H54 (cell line): ENCODE results near the gene ALS2CL.
A peak's percentile ranks its signal among the peaks of the same experiment; 100 is the strongest.

Experiments used
- DNase-seq: peaks from one replicate; pipeline ENCODE4 v3.0.0; 2011; ENCODE audit warnings: low spot score, mixed read lengths; ENCODE audit not compliant: insufficient read length
- FAIRE-seq: peaks from 3 replicates; lab custom pipeline; 2011; peaks lifted over from hg19 to GRCh38; lab: Jason Lieb, UNC
- POLR2A ChIP-seq: IDR thresholded peaks from 2 replicates; pipeline ENCODE4 v1.6.1; 2011; ENCODE audit warnings: low read depth, mild to moderate bottlenecking, low read length

The ALS2CL gene

DNA sequence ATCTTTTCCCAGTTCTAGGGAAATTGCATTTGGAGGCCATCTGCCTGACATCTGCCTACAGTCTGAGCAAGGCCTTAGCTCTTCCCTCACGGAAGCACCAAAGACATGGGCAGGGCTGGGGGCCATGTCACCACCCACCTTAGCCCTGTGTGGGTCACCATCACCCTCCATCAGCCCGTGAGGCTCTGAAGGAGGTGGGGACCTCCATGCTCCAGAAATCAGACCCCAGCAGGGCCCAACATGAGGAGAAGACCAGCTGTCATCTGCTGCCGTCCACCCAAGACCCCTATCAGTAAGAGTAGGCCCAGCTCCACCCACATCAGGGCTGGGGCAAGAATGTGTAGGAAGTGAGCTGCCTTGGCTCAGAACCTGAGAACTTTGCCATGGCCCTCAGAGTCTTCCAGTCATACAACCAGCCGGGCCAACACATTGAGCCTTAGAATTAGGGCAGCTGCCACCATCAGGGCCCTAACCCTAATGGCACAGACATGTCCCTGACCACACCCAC lies 9.6 kb upstream of the ALS2CL start:
- FAIRE-seq (no peak), DNase-seq (no peak)
- TF ChIP-seq POLR2A, result no peak

DNA sequence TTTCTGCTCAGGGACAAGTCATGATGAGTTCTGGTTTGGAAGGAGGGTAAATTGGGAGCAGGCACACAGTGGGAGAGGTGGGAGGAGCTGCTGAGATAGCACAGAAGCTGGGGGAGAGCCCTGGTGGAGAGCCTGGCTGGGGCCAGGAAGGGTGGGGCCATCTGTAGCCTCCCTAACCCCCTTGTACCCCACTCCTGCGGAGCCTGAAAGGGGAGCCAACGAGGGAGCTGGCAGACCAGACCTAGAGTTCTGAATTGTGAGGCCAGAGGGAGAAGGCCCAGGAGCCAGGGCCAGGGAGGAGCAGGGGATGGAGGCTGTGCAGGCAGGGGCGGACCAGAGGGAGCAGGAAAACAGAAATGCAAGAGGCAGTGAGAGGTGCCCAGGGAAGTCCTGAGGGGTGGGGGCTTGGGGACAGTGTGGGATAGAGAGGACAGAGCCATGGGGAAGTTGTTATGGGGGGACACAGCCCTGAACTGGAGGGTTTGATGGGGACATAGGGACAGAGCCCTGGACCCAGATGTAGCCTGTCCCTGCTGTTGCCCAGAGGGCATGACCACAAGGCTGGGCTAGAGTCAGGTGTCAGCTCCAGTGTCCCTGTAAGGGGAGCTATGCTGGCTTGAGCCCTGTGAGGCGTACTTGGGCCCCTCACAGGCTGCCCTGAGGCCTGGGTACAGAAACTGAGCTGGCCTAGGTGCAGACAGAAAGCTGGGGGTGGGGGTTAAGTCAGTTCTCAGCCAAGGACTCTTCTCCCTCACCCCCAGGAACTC lies 8.9 kb upstream of the ALS2CL start:
- no peak for TF ChIP-seq POLR2A
- DNase-seq (no peak), FAIRE-seq (no peak)

DNA sequence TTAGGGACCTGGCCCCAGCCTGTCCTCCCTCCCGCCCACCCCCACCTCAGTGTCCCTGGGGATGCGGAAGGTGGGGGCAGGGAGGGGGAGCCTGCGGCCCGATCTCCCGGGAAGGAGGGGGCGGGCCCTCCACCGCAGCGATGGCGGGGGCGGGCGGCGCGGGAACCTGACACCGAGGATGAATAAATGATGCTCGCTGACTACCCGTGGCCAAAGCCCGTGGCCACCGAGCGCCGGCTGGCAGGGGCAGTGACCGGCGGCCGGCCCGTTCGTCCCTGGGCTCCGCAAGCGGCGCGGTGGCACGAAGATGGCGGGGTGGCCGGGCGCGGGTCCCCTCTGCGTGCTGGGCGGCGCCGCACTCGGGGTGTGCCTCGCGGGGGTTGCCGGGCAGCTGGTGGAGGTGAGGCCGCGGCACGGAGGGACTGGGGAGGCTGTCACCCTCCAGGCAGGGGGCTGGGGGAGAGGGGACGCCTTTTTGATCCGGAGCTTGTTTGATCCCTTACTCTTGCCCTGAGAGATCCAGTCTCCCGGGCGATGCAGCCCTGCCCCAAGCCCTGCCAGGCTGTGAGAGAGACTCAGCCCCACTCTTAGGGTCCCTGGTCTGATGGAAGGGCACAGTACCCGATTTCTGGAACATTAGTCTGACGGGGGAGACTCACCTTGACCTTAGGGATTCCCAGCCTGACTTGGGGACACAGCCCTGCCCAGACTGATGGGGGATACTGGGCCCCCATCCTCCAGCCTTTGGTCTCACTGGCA lies 7.9 kb upstream of the ALS2CL start, which contains the start of gene TMIE:
TMIE (plus strand) TSS at position 212 of the 759 bp plus-strand sequence; CDS start at position 308, 96 bp downstream.
- DNase-seq (no peak), FAIRE-seq (no peak)
- TF ChIP-seq POLR2A, result no peak

DNA sequence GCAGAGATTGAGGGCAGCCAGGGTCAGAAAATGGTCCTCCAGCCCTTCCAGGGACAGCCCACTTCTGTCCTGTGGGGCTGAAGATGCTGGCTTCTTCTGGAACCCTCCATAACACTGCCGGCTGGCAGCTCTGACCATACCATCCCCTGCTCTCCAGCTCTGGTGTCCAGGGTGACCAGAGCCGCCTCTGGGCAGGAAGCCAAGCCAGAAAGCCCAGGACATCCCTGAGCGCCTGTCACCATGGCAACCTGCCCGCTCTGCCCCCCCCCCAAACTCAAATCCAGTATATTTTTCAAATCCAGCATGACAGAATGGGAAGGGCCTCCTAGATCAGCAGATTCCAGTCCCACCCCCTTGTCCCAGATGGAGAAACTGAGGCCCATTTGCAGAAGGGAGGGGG lies 7.3 kb upstream of the ALS2CL start:
- DNase-seq (no peak), FAIRE-seq (no peak)
- TF ChIP-seq POLR2A, result no peak

DNA sequence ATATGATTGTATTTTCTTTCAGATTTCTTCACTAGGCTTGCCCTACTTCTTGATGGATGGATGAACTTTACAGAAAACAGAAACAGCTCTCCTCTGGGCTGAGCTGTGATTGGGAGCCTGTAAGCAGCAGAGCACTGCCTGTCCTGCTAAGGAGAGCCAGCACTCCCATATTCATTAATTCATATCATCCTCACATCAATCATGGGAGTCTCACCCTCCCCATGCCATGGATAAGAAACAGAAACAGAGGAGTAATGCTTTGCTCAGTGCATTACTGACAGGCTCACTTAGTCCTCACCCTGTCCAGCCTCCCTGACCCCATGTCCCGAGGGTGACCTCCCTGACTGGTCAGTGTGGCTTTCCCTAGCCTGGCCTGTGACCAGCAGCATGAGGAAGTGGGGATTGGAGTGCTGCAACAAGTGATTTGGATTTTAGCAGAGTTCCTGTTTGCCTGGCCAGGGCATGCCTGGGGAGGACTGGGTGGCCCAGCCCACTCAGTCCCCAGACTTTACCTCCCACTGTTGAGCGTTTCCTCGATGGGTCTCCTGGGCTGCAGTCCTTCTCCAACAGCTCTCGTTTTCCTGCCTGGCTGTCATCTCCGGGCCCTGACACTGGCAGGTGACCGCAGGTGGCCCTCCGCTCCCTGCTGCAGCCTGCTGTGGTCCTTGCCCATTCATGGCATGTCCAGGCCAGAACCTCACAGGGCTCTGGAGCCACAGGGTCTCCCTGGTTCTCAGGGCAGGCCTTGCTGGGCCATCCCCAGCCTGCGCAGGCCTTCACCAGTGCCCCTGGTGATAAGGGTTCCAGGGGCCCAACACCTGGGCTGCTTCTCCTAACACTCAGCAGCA lies 6.4 kb upstream of the ALS2CL start:
- FAIRE-seq, result no peak
- no peak for TF ChIP-seq POLR2A
- no peak for DNase-seq

DNA sequence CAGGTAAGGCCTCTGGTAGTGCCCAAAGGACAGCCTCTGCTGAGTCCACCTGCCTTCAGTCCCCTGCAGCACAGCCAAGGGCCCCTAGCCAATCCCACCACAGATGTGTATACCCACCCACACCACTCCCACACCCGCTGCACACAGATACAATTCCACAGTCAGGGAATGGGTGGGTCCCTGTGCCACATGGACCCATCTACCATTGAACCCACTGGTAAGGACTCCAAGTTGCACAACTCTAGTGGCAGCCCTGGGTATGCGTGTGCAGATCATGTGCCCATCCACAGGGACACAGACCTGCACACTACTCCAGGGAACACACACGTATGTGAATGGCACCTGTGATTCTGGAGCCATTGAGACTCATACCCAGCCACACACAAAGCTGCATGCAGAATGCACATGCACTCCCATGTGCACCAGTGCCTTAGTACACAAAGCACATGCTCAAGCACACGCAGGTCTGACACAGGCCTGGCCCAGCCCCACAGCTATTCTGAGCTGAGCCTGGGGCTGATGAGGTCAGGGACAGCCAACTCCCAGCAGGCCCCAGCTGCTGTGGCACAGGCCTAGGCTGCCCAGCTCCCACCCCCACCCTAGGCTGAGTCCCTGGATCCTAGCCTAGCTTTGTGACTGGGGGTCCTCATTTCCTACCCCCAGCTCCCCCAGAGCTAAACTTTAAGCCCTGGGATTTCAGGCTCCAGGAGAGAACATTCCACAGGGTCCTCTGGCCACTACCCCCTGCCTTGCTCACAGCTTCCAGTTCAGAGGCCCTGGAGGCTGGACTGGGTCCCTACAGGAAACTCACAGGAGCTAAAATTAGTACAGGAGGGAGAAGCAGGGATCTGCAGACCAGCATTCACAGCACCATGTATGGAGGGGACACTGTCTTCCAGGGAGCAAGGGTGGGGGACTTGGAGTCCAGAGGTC lies 2.7 kb upstream of the ALS2CL start:
- FAIRE-seq (no peak), DNase-seq (peak; percentile 55)
- no peak for TF ChIP-seq POLR2A

DNA sequence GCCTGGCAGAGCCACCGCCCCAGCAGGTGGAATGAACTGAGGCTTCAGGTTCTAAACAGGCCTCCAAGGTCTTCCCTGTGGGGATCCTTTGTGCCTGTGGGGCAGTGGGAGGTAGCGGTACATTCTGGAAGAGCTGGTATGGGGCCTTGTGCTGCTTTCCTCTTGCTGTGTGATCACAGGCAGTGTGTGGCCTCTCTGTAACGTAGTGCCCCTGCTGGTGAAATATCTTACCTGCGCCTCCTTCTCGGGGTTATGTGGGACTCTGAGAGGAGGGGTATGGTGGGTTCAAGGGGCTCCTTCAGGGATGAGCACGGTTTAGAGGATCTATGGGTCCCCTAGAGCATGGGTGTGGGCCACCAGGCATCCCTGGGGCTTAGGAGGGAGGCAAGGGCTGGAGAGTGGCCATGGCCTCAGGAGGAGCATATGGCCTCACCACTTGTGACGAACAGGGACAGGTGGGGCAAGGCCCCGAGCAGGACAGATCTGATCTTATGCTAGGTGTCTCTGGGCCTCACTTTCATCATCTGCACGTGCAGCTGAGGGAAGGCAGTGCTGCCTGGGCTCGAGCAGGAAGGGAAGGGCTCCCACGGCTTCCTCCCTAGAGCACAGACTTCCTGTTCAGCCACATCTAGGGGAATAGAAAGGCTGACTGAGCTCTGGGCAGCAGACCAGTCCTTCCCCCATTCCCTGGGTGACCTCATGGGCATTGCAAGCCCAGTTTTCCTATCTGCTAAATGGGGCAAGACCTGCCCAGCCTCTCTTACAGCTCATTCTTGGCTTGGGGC lies 1.9 kb upstream of the ALS2CL start:
- no peak for FAIRE-seq
- peak; percentile 50 for DNase-seq

DNA sequence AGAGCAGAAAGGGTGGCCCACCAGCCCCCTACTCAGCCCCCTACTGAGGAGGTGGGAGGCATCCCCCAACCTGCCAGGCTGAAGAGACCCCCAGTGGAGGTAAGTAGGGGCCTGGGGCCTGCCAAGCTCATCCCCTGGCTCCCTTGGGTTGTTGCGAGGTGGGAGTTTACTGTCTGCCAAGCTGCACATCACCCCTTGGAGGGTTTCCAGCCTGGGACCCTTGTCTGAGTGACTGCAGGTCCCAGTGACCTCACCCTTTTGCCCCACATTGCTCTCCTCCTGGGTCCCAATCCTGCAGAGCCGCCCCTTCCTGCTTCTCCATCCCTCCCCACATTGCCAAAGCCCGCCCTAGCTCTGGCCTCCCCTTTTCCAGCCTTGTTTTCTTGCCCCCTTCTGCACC lies 1.0 kb upstream of the ALS2CL start:
- FAIRE-seq (no peak), DNase-seq (no peak)
- TF ChIP-seq POLR2A, result no peak

More for the DNA sequence above, 1.9 kb upstream of the ALS2CL start:
- TF ChIP-seq POLR2A, result no peak

DNA sequence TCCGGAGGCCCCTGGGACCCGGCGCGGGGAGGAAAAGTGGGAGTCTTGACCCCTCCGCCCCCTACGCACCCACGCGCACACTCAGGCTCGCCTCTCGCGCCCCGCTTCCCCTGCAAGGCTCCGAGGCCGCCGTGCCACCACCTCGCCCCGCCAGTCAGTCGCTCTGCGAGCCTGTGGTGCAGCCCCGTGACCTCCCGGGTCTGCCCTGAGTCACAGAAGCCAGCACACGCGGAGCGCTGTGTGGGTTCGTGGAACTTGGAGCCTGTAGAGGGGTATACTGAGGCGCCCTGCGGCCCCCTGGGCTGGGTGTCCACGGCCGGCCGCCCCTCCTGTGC lies 380 bp upstream of the ALS2CL start:
- no peak for DNase-seq
- no peak for TF ChIP-seq POLR2A
- no peak for FAIRE-seq

DNA sequence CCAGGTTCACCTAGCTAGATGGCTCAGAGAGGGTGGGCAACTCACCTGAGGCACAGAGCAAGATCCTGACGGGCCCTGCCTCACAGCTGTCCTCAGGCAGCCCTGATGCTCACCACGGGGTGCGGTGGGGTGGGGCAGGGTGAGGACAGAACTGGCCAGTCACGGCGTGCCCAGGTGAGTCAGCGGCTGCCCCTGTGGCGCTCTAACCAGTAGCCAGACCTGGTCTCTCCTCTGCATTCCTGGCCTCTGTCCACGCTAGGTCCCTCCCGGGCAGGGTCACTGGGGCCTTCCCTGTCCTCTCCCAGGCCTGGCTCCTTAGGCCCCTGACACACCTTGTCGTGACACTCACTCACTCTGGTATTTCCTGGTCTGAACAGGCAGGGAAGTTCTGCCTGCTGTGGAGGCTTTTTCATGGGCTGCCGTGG lies 901 bp downstream of the ALS2CL start:
- FAIRE-seq (no peak), DNase-seq (peak; percentile 96)
- no peak for TF ChIP-seq POLR2A

DNA sequence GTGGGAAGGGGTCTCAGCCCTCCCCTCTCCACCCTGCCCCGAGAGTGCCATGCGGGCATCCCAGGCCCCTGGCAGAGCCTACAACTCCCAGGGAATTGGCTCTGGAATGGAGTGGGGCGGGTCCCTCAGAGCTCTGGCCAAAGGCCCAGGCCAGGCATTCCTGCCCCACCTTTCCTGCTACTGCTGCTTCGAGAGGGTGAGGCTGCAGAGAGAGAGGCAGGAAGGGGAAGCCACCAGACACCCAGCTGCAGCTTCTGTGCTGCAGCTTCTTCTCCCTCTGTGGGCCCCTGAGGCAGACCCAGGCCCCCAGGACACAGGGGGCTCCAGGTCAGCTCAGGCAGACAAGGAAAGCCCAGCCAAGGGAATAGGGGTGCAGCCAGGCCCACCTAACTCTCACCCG lies 2.7 kb downstream of the ALS2CL start:
- FAIRE-seq (no peak), DNase-seq (peak; percentile 59)
- TF ChIP-seq POLR2A, result no peak

DNA sequence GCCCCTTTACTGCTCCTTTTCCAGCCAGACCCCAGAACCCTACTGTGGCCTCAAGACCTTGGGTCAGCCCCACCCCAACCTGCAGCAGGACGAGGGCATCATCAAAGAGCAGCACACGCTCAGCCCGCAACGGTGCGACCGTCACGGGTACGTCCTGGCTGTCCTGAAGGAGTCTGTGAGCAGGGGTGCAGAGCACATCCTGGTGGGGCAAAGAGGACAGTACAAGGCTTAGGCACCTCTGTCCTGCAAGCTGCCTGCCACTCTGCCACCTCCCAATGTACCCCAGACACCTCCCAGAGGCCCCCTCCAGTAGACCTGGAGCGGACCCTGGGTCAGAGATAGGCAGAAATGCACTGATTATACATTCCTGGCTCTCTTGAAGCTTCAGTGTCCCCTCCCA lies 8.0 kb downstream of the ALS2CL start:
- DNase-seq (no peak), FAIRE-seq (no peak)
- no peak for TF ChIP-seq POLR2A

DNA sequence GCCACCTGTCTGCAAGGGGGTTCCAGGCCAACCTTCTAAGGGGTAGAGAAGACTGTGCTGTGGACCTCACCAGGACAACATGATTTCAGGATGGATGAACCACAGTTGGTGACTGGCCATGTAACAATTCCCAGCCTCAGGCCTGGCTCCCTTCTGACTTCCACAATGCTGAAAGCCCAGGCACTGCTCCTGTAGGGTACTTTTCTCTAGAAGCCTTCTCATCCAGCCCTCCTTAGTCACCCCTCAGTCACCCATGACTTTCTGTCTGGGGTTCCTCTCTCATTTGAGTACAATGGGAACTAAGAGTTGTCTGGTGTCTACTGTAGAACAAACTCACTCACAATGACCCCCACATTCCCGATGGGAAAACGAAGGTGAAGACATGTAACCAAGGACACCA lies 8.6 kb downstream of the ALS2CL start:
- no peak for TF ChIP-seq POLR2A
- FAIRE-seq (no peak), DNase-seq (no peak)
